ENCODE data around the gene GMIP. TPM values are rescaled to one million over a fixed set of nuclear protein-coding genes. Genes with fewer than 3 reads are reported as not detected.
"Not testable (repeated sequence)": the region's sequence is repeated elsewhere in the genome, so short reads cannot be mapped to it uniquely, and the experiment has no call there.

Gene GMIP
- total and polyA plus RNA-seq, 7 donors = 0.51 to 2.3 (median 1.4) TPM

GRCh38 chr19:19610376-19611202 is 32.9 kb downstream of the GMIP start:
- no peaks in the 10 kb centered on the region for H3K9me3 ChIP-seq
- intact Hi-C loops (cut with DNase I) = no loop called here
- no peak for TF ChIP-seq CTCF (IDR thresholded peaks at IDR 0.05)
- H3K27me3 ChIP-seq (ENCODE audit: insufficient read depth in 3 of 3, low read length in 2 of 3) = no peaks in the 10 kb centered on the region
- WGBS, 3 donors = 82 to 90% (median 87%) methylated on average over 10 of the region's 10 CpGs
- no peaks in the 10 kb centered on the region for H3K36me3 ChIP-seq (ENCODE audit: insufficient read depth in 1 of 2, low read depth in 1 of 2)
- H3K4me1 ChIP-seq = no peaks in the 10 kb centered on the region
- no peak overlapping the region for H3K4me3 ChIP-seq
- no peak for DNase-seq
- no peak for ATAC-seq
- H3K27ac ChIP-seq = no peak overlapping the region

- WGBS, 3 donors = 89 to 93% (median 91%) methylated on average over 8 of the region's 8 CpGs
- H3K36me3 ChIP-seq (ENCODE audit: insufficient read depth in 1 of 2, low read depth in 1 of 2); H3K27ac ChIP-seq; DNase-seq; H3K4me3 ChIP-seq; ATAC-seq; H3K27me3 ChIP-seq (ENCODE audit: insufficient read depth in 3 of 3, low read length in 2 of 3); intact Hi-C loops (cut with DNase I); H3K4me1 ChIP-seq; H3K9me3 ChIP-seq: not testable (repeated sequence)
Observed at GRCh38 chr19:19606686-19607085, 36.8 kb downstream of the GMIP start.

DNA sequence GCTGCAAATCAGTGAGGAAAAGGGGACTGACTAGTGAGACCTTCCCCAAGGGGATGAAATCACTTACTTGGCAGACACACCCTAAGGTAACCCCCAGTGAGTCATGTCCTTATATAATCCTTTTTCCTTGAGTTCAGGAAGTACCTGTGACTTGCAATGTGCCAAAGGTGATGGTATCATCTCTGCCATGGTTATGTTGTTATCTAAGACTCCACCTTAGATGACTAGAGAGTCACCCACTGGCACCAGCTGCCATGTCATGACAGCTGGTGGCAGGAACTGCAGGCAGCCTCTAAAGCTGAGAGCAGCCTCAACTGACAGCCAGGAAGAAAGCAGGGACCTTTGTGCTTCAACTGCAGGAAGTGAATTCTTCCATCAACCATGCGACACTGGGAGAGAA is 37.4 kb downstream of the GMIP start:
- Histone ChIP-seq H3K27me3 (ENCODE audit: insufficient read depth in 3 of 3, low read length in 2 of 3) (no peaks in the 10 kb centered on the region), H3K4me3 (no peak overlapping the region), H3K27ac (no peak overlapping the region), H3K36me3 (ENCODE audit: insufficient read depth in 1 of 2, low read depth in 1 of 2) (no peaks in the 10 kb centered on the region), H3K4me1 (no peaks in the 10 kb centered on the region), H3K9me3 (no peaks in the 10 kb centered on the region)
- whole genome bisulfite sequencing, 3 donors = 30 to 42% (median 32%) methylated on average over 1 of the region's 1 CpG
- DNase-seq = no peak
- peak in 1 of 4 donors; percentile 38 for ATAC-seq
- TF ChIP-seq CTCF (IDR thresholded peaks at IDR 0.05) = no peak
- intact Hi-C loops (cut with DNase I) = no loop called here

- no peak for ATAC-seq
- TF ChIP-seq CTCF (IDR thresholded peaks at IDR 0.05) = no peak
- H3K4me1 ChIP-seq = no peaks in the 10 kb centered on the region
- H3K4me3 ChIP-seq = no peak overlapping the region
- intact Hi-C loops (cut with DNase I) = no loop called here
- no peak overlapping the region for H3K27ac ChIP-seq
- no peaks in the 10 kb centered on the region for H3K9me3 ChIP-seq
- WGBS, 3 donors = 65 to 68% (median 66%) methylated on average over 3 of the region's 3 CpGs
- H3K36me3 ChIP-seq (ENCODE audit: insufficient read depth in 1 of 2, low read depth in 1 of 2) = no peaks in the 10 kb centered on the region
- no peak for DNase-seq
- no peaks in the 10 kb centered on the region for H3K27me3 ChIP-seq (ENCODE audit: insufficient read depth in 3 of 3, low read length in 2 of 3)
Observed at GRCh38 chr19:19602713-19603324, 40.6 kb downstream of the GMIP start.

DNA sequence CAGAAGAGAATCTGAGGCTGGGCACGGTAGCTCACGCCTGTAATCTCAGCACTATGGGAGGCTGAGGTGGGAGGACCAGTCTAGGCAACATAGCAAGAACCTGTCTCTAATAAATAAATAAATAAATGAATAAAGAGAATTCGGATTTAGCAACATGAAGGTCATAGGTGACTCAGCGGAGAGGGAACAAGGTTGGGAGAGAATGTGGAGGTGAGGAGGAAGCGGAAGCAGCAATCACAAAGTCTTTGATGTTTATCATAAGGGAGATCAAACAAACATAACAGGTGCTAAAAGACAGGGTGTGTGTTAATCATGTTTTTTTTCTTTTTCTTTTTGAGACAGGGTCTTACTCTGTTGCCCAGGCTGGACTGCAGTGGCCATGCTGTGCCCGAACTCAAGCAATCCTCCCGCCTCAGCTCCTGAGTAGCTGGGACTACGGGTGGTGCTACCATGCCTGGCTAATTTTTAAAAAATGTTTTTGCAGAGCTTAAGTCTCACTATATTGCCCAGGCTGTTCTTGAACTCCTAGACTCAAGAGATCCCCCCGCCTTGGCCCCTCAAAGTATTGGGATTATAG is 41.2 kb downstream of the GMIP start:
- Histone ChIP-seq H3K4me3 (no peak overlapping the region), H3K36me3 (ENCODE audit: insufficient read depth in 1 of 2, low read depth in 1 of 2) (no peaks in the 10 kb centered on the region), H3K9me3 (no peaks in the 10 kb centered on the region), H3K4me1 (no peaks in the 10 kb centered on the region), H3K27me3 (ENCODE audit: insufficient read depth in 3 of 3, low read length in 2 of 3) (no peaks in the 10 kb centered on the region), H3K27ac (no peak overlapping the region)
- intact Hi-C loops (cut with DNase I) = no loop called here
- WGBS, 3 donors = 82 to 89% (median 84%) methylated on average over 9 of the region's 9 CpGs
- TF ChIP-seq CTCF (IDR thresholded peaks at IDR 0.05) = no peak
- DNase-seq (no peak), ATAC-seq (no peak)
